Measurements from ENCODE around the gene GRAP. TPM values are rescaled to one million over a fixed set of nuclear protein-coding genes. Genes with fewer than 3 reads are reported as not detected.

Gene GRAP
- total RNA-seq, 1 donor from 2014 or later = not detected

- no peaks in the 10 kb centered on the region for H3K27me3 ChIP-seq (ENCODE audit: control insufficient read depth, insufficient read depth, low read length)
- no peak for TF ChIP-seq CTCF (IDR thresholded peaks at IDR 0.05; ENCODE audit: insufficient read depth, low read length, severe bottlenecking)
- no peak for FAIRE-seq
- DNase-seq (ENCODE audit: low read depth) = no peak
- peaks cover 43% of the 10 kb centered on the region for H3K36me3 ChIP-seq (ENCODE audit: control insufficient read depth, insufficient read depth, low read length)
- no peak overlapping the region for H3K4me3 ChIP-seq (ENCODE audit: low read depth, low read length)
These were observed 56.4 kb downstream of the GRAP start for GRCh38 chr17:18990331-18990730.

- no peak for DNase-seq (ENCODE audit: low read depth)
- Histone ChIP-seq H3K27me3 (ENCODE audit: control insufficient read depth, insufficient read depth, low read length) (no peaks in the 10 kb centered on the region), H3K4me3 (ENCODE audit: low read depth, low read length) (no peak overlapping the region), H3K36me3 (ENCODE audit: control insufficient read depth, insufficient read depth, low read length) (peaks cover 49% of the 10 kb centered on the region)
- FAIRE-seq = no peak
- TF ChIP-seq CTCF (IDR thresholded peaks at IDR 0.05; ENCODE audit: insufficient read depth, low read length, severe bottlenecking) = no peak
These were observed 58.1 kb downstream of the GRAP start for GRCh38 chr17:18988546-18989173.

GRCh38 chr17:18987862-18988545 lies 58.8 kb downstream of the GRAP start:
- TF ChIP-seq CTCF (IDR thresholded peaks at IDR 0.05; ENCODE audit: insufficient read depth, low read length, severe bottlenecking) = no peak
- Histone ChIP-seq H3K4me3 (ENCODE audit: low read depth, low read length) (no peak overlapping the region), H3K36me3 (ENCODE audit: control insufficient read depth, insufficient read depth, low read length) (peaks cover 48% of the 10 kb centered on the region), H3K27me3 (ENCODE audit: control insufficient read depth, insufficient read depth, low read length) (no peaks in the 10 kb centered on the region)
- DNase-seq (ENCODE audit: low read depth) = no peak
- FAIRE-seq = no peak

GRCh38 chr17:18987230-18987610 lies 59.5 kb downstream of the GRAP start:
- peaks cover 50% of the 10 kb centered on the region for H3K36me3 ChIP-seq (ENCODE audit: control insufficient read depth, insufficient read depth, low read length)
- peak; percentile 28 for FAIRE-seq

GRCh38 chr17:18986541-18987229 lies 60.1 kb downstream of the GRAP start:
- no peaks in the 10 kb centered on the region for H3K27me3 ChIP-seq (ENCODE audit: control insufficient read depth, insufficient read depth, low read length)
- TF ChIP-seq CTCF (IDR thresholded peaks at IDR 0.05; ENCODE audit: insufficient read depth, low read length, severe bottlenecking) = no peak
- peak; percentile 55 for FAIRE-seq
- DNase-seq (ENCODE audit: low read depth) = no peak
- H3K36me3 ChIP-seq (ENCODE audit: control insufficient read depth, insufficient read depth, low read length) = peaks cover 45% of the 10 kb centered on the region
- no peak overlapping the region for H3K4me3 ChIP-seq (ENCODE audit: low read depth, low read length)

More at GRCh38 chr17:18987230-18987610, 59.5 kb downstream of the GRAP start:
- TF ChIP-seq CTCF (IDR thresholded peaks at IDR 0.05; ENCODE audit: insufficient read depth, low read length, severe bottlenecking) = no peak
- Histone ChIP-seq H3K4me3 (ENCODE audit: low read depth, low read length) (no peak overlapping the region), H3K27me3 (ENCODE audit: control insufficient read depth, insufficient read depth, low read length) (no peaks in the 10 kb centered on the region)
- DNase-seq (ENCODE audit: low read depth) = no peak

All from bronchial epithelial cell (primary cell).